HG03025 (cell line): ENCODE data around the gene MYMK.

ENCODE experiments used
- ATAC-seq: cut with Tn5 transposase; IDR thresholded peaks from one replicate; pipeline ENCODE4 v1.9.1; 2021; ENCODE audit warnings: mild to moderate bottlenecking, moderate library complexity; ENCODE audit not compliant: unreplicated experiment, low FRiP score

Gene MYMK

GRCh38 chr9:133507246-133507965, 17.4 kb downstream of the MYMK start:
- no peak for ATAC-seq

- no peak for ATAC-seq
Observed at GRCh38 chr9:133506653-133507038, 18.1 kb downstream of the MYMK start.

DNA sequence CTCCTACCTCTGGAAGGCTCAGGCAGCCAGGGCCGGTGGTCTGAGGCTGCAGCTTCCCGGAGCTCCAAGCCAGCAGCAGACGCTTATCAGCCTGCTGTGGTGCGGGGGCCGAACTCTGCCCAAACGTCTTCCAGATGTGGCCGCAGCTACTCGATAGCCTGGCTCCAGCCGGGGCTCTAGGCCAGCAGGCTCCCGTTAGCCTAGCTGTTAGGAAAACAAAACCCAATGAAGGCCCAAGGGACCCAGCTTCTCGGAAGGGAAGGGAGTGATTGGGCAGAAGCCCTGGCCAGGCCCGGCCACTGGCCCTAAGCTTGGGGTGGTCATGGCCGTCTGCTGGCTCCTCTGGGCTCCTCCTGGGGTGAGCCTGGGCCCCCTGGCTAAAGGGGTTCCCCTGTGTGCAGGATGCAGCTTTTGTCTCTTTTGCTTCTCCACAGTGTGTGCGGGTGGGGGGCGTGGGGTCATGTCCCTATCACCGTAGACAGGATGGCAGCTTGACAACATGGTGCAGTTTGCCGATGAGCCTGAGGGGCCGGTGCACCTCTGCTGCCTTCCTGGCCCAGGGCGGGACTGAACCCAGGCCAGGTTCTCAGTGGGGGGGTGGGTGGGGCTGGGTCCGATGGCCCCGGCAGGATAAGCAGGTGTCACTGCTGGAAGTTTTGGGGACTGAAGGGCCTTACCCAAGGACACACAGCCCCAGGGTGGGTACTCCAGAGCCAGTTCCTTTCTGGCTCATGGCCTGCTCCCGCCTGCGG, 18.7 kb downstream of the MYMK start:
- no peak for ATAC-seq

GRCh38 chr9:133505186-133505830, 19.5 kb downstream of the MYMK start:
- no peak for ATAC-seq

DNA sequence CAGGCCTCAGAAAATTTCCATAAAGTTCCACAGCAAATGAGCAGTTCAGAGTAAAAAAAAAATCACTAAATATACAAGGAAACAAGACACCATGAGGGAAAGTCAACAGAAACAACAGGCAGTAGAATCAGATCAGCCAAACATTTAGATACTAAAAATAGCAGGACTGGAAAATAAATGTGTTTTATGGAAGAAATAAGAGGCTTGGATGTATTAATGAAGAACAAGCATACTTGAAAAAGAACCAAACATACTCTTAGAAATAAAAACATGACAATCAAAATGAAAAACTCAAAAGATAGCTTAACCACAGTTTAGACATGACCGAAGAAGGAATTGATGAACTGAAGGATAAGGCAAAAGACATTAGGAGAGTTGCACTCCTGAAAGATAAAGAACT, 22.6 kb downstream of the MYMK start:
- no peak for ATAC-seq

GRCh38 chr9:133499892-133500270, 24.9 kb downstream of the MYMK start:
- ATAC-seq: no peak

GRCh38 chr9:133499132-133499891, 25.4 kb downstream of the MYMK start:
- no peak for ATAC-seq

DNA sequence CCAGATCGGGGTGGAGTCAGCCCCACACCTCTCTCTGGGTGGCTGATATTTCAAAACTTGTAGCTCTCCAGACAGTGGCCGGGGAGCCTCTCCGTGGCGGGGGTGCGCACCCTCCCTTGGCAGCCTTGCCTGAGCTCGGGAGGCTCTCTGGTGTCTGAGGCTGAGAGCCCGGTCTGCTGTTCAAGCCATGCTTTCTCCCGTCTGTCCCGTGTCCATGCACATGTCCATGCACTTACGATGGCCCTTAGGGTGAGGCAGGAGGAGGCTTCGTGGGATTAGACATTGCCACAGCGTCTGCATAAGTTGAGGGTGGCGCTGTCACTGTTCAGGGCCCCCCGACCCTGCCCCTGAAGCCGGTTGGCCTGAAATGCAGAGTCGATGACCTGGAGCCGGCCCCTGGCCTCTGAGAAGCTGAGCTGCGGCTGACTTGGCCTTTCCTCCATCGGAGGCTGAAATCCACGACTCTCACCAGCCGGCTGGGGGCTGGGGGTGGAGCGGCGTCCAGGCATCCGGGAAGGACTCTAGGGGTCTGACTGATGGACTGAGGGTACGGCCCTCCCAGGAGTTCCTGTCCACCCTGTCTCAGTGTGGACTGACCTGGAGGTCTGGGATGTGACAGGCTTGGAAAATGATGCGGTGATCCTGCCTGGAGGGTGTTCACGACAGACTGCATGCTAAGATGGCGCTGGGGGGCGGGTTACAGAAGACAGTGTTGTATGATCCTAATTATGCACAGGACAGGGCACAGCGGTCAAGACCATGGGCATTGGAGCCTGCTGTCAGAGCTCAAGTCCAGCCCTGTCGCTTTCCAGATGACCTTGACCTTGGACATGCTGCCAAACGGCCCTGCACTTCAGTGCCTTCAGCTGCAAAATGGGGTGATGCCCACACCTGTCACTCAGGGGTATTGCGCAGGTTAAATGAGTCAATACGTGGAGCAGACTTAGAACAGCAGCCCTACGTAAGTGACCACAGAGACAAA, 27.6 kb downstream of the MYMK start:
- no peak for ATAC-seq

- no peak for ATAC-seq
Observed at GRCh38 chr9:133495327-133496293, 29.1 kb downstream of the MYMK start.

GRCh38 chr9:133494636-133495326, 30.0 kb downstream of the MYMK start:
- ATAC-seq: no peak

GRCh38 chr9:133493845-133494540, 30.8 kb downstream of the MYMK start:
- no peak for ATAC-seq

DNA sequence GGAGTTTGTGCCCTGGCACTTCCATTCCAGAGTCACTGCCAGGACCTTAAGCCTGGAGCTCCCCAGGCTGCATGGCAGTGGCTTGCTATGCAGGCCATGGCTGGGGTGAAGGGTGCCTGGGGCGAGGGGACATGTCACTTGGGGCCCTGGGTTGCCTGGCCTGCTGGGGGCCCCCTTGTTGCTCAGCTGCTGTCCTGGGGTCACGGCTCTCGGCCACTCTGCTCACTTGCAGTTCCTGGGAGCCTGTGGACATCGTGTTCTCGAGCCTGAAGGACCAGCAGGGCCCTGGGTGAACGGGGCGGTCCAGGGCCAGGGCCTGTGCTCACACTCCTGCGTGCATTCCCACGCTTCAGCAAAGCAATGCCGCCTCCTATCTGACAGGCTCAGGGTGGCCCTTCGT, 31.3 kb downstream of the MYMK start:
- no peak for ATAC-seq

DNA sequence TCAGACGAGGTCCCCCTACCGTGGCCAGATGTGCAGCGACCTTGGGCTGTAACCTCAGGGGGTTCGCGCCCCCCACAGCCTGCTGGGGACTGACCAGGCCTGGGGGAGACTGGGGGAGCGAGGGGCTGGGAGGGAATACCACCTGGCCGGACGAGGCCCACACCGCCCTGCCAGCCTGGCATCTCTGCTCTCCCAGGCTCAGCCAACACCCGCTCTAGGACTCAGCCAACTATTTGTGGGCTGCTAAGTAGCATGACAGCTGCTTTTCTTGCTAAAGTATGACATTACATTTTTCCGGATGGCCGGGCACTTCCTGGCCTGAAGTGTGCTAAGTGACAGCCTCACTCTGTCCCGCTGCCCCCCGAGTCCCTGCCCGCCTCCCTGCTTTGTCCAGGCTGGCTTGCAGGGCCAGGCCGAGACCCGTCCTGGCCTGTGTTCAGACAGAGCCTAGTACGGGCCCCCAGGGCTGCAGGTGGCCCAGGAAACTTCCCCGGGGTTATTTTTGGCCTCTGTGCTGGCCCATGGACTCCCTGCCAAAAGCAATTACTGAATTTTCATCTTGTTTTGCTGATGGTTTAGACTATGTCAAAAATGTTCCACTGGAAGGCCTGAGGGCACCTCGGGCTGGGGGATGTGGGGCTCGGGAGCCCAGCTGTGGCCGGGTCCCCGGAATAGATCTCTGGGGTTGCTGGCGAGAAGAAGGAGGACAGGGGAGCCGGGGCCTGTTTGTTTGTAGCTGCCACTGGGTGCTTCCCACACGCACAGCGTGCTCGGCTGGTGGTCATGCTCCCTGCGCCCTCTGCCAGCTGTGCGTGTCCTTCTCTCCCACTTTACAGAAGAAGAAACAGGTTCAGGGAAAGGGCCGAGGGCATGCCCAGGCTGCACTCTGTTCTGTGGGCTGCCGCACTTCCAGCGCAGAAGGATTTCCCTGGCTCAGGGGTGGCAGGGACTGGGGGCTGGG, 32.4 kb downstream of the MYMK start:
- no peak for ATAC-seq

DNA sequence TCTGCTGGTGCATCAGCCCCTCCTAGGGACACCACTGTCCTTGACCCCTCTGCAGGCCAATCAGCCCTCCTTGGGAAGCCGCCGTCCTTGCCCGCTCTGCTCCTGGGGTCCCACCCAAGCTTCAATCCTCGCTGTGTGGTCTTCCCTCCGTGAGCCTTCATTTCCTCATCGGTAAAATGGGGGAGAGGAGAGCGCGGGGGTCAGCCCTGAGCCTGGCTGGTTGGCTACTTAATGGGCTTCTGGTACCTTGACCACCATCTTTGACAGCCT, 33.2 kb downstream of the MYMK start:
- ATAC-seq: no peak

GRCh38 chr9:133490865-133491655, 33.7 kb downstream of the MYMK start:
- no peak for ATAC-seq

DNA sequence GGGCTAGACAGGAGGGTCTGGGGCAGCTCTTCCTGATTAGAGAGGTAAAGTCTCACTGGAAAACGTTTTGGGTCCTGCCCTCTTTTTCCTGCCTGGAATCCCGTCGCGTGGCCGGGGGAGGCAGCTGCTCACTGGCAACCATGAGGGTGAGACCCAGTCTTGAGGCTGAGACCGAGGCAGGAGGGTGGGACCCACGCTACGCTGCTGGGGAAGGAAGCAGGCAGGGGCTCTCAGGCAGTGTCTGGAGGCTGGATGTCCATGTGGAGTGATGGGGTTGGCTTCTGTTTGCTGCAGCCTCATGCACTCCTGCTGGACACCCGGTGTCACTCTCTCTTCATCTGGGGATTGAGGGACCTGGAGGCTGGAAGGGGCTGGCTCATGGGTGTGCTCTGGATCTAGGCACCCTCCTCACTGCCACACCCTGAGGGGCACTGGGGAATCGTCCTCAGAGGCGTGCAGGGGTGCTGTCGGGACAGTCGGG, 34.5 kb downstream of the MYMK start:
- no peak for ATAC-seq
